ENCODE measurements around the gene ELK4. TPM values are rescaled to one million over a fixed set of nuclear protein-coding genes. Genes with fewer than 3 reads are reported as not detected.
A peak's percentile ranks its signal among the peaks of the same experiment; 100 is the strongest.

Gene ELK4
- total and polyA plus RNA-seq, 7 donors: 2.4 to 21.0 (median 18.6) TPM

GRCh38 chr1:205587581-205587980 is 44.2 kb downstream of the ELK4 start:
- Histone ChIP-seq H3K27ac (no peak overlapping the region), H3K4me1 (peaks cover 0 to 10% (median 3%) of the 10 kb centered on the region in 4 donors), H3K4me3 (no peak overlapping the region), H3K27me3 (peaks cover 0 to 3% (median 0%) of the 10 kb centered on the region in 3 donors), H3K36me3 (no peaks in the 10 kb centered on the region), H3K9me3 (no peaks in the 10 kb centered on the region)
- WGBS, 2 donors: 93 to 95% methylated on average over 4 of the region's 4 CpGs
- peak; percentile 46 for DNase-seq
- intact Hi-C loops (cut with DNase I): no loop called here
- no peak for TF ChIP-seq POLR2AphosphoS5 (IDR thresholded peaks at IDR 0.05)
- no peak for TF ChIP-seq CTCF (IDR thresholded peaks at IDR 0.05)
- TF ChIP-seq EP300 (IDR thresholded peaks at IDR 0.05): no peak
- no peak for TF ChIP-seq POLR2A (IDR thresholded peaks at IDR 0.05)

- no peak for TF ChIP-seq POLR2A (IDR thresholded peaks at IDR 0.05)
- no peak for TF ChIP-seq EP300 (IDR thresholded peaks at IDR 0.05)
- no peak for TF ChIP-seq POLR2AphosphoS5 (IDR thresholded peaks at IDR 0.05)
- no peak for TF ChIP-seq CTCF (IDR thresholded peaks at IDR 0.05)
- Histone ChIP-seq H3K4me1 (no peaks in the 10 kb centered on the region), H3K36me3 (no peaks in the 10 kb centered on the region), H3K27ac (no peak overlapping the region), H3K9me3 (no peaks in the 10 kb centered on the region), H3K27me3 (peaks cover 0 to 3% (median 0%) of the 10 kb centered on the region in 3 donors), H3K4me3 (no peak overlapping the region)
- 75 to 83% methylated on average over 13 of the region's 13 CpGs for WGBS, 2 donors
- DNase-seq: peak; percentile 42
- intact Hi-C loops (cut with DNase I): no loop called here
Measured at GRCh38 chr1:205585835-205586785, 45.7 kb downstream of the ELK4 start.

- H3K27ac ChIP-seq: no peak overlapping the region
- no peaks in the 10 kb centered on the region for H3K36me3 ChIP-seq
- H3K4me3 ChIP-seq: no peak overlapping the region
- 31 to 59% methylated on average over 6 of the region's 6 CpGs for WGBS, 2 donors
- TF ChIP-seq POLR2AphosphoS5 (IDR thresholded peaks at IDR 0.05) (no peak), POLR2A (IDR thresholded peaks at IDR 0.05) (no peak), EP300 (IDR thresholded peaks at IDR 0.05) (no peak), CTCF (IDR thresholded peaks at IDR 0.05) (no peak)
- H3K4me1 ChIP-seq: no peaks in the 10 kb centered on the region
- intact Hi-C loops (cut with DNase I): no loop called here
- H3K27me3 ChIP-seq: peaks cover 0 to 3% (median 0%) of the 10 kb centered on the region in 3 donors
- H3K9me3 ChIP-seq: no peaks in the 10 kb centered on the region
- DNase-seq: peak; percentile 21
Measured at GRCh38 chr1:205585169-205585834, 46.5 kb downstream of the ELK4 start.

GRCh38 chr1:205584732-205585131 is 47.1 kb downstream of the ELK4 start:
- Histone ChIP-seq H3K4me1 (no peaks in the 10 kb centered on the region), H3K4me3 (no peak overlapping the region), H3K36me3 (no peaks in the 10 kb centered on the region), H3K9me3 (no peaks in the 10 kb centered on the region), H3K27me3 (peaks cover 0 to 3% (median 0%) of the 10 kb centered on the region in 3 donors), H3K27ac (no peak overlapping the region)
- peak; percentile 33 for DNase-seq
- 66 to 78% methylated on average over 7 of the region's 7 CpGs for WGBS, 2 donors
- no peak for TF ChIP-seq EP300 (IDR thresholded peaks at IDR 0.05)
- intact Hi-C loops (cut with DNase I): no loop called here

Measured in sigmoid colon (tissue), 7 donors.